K562 (cell line): Measurements from ENCODE around the gene ABCG5. TPM values are rescaled to one million over a fixed set of nuclear protein-coding genes. Genes with fewer than 3 reads are reported as not detected.

Experiments used
- ATAC-seq: fragments of 200-7000 bp; cut with Tn5 transposase; 3 replicates; pipeline ENCODE4 v1.9.1; 2020; ENCODE audit warnings: moderate library complexity
- BruUV-seq: library from RNA; stranded (reverse); fragments of 400-500 nt; replicated peaks from 2 replicates; lab custom pipeline; 2021; lab: Mats Ljungman, UMichigan
- CTCF ChIA-PET: fragments of 300-600 bp; formaldehyde crosslinking; extraction: SDS; loops from one replicate; lab custom pipeline; 2021; ENCODE audit warnings: low intra/inter-chr PET ratio; lab: Yijun Ruan, JAX
- POLR2A ChIA-PET: fragments of 300-600, 350-650 bp; sonication (Branson Sonifier 250); formaldehyde crosslinking; extraction: SDS; loops from one replicate; lab custom pipeline; 2021; ENCODE audit warnings: antibody characterized with exemption, inconsistent platforms; lab: Yijun Ruan, JAX
- DNase-seq, 4 experiments: peaks; one replicate each; pipeline versions ENCODE4 v3.0.0 to v3.0.0-alpha.2; 2011 to 2018; ENCODE audit warnings: low spot score in 3 of 4, mixed read lengths in 3 of 4; ENCODE audit errors: extremely low read depth in 1 of 4
- FAIRE-seq: peaks from 2 replicates; lab custom pipeline; 2011; peaks lifted over from hg19 to GRCh38; lab: Jason Lieb, UNC
- H2AFZ ChIP-seq: 2 replicates; pipeline ENCODE4 v1.6.0; 2011; ENCODE audit warnings: low read depth, low read length, control low read depth, inconsistent platforms
- H3K27ac ChIP-seq: fragments of 200-600 bp; 3 replicates; pipeline ENCODE4 v1.8.0; 2011; ENCODE audit warnings: low read depth, mild to moderate bottlenecking, control low read depth, inconsistent platforms, low read length, moderate library complexity, mixed read lengths; ENCODE audit errors: extremely low read depth
- H3K27me3 ChIP-seq, 2 experiments: fragments of 300-600 bp in 1 of 2; 2 replicates in 1 of 2; 3 replicates in 1 of 2; pipeline versions ENCODE4 v1.6.0 to v1.8.0; 2011; ENCODE audit warnings: inconsistent platforms in 2 of 2, low read length in 2 of 2, mild to moderate bottlenecking in 1 of 2, mixed read lengths in 1 of 2, moderate library complexity in 1 of 2; ENCODE audit not compliant: control insufficient read depth in 2 of 2, insufficient read depth in 2 of 2
- H3K36me3 ChIP-seq: fragments of 300-600 bp; 3 replicates; pipeline ENCODE4 v1.8.0; 2011; ENCODE audit warnings: mild to moderate bottlenecking, low read length, inconsistent platforms; ENCODE audit not compliant: control insufficient read depth, insufficient read depth
- H3K4me1 ChIP-seq, 2 experiments: fragments of 200-600 bp in 1 of 2; replicated peaks in 1 of 2; 2 replicates in 1 of 2; 3 replicates in 1 of 2; pipeline versions ENCODE4 v1.5.1 to v1.8.0; 2011; ENCODE audit warnings: inconsistent platforms in 2 of 2, low read length in 2 of 2, mild to moderate bottlenecking in 1 of 2, mixed read lengths in 1 of 2, moderate library complexity in 1 of 2; ENCODE audit not compliant: control insufficient read depth in 2 of 2, insufficient read depth in 2 of 2
- H3K4me2 ChIP-seq: 2 replicates; pipeline ENCODE4 v1.6.1; 2011; ENCODE audit warnings: low read length, control low read depth, inconsistent platforms, mixed read lengths; ENCODE audit not compliant: insufficient read depth
- H3K4me3 ChIP-seq: fragments of 200-600 bp; sonication (generic), shearing (Covaris generic); 2 replicates; pipeline ENCODE4 v1.5.1; 2016; ENCODE audit warnings: control low read depth, inconsistent platforms
- H3K79me2 ChIP-seq: fragments of 200-600 bp; 3 replicates; pipeline ENCODE4 v1.8.0; 2011; ENCODE audit warnings: low read length, inconsistent platforms; ENCODE audit not compliant: control insufficient read depth, insufficient read depth
- H3K9ac ChIP-seq, 2 experiments: 2 replicates each; pipeline versions ENCODE4 v1.6.0 to v1.6.1; 2011; ENCODE audit warnings: low read depth in 2 of 2, low read length in 2 of 2, control low read depth in 1 of 2, inconsistent platforms in 1 of 2, mild to moderate bottlenecking in 1 of 2, mixed read lengths in 1 of 2; ENCODE audit not compliant: insufficient read depth in 1 of 2
- H3K9me1 ChIP-seq: one replicate; pipeline ENCODE4 v1.6.0; 2011; ENCODE audit warnings: inconsistent platforms, mild to moderate bottlenecking, low read length, moderate library complexity; ENCODE audit not compliant: control insufficient read depth, insufficient read depth
- H3K9me3 ChIP-seq: replicated peaks from 2 replicates; pipeline ENCODE4 v1.5.1; 2011; ENCODE audit warnings: low read depth, low read length, inconsistent platforms; ENCODE audit not compliant: control insufficient read depth, insufficient read depth
- H4K20me1 ChIP-seq: replicated peaks from 2 replicates; pipeline ENCODE4 v1.6.1; 2011; ENCODE audit warnings: low read length, inconsistent platforms, mixed read lengths; ENCODE audit not compliant: control insufficient read depth, insufficient read depth
- ARID1B ChIP-seq: fragments of 450-650 bp; IDR thresholded peaks from 2 replicates; pipeline ENCODE4 v1.6.1; 2016; ENCODE audit warnings: antibody characterized with exemption, mild to moderate bottlenecking, inconsistent platforms
- BDP1 ChIP-seq: IDR thresholded peaks from 3 replicates; pipeline ENCODE4 v1.6.1; 2011; ENCODE audit not compliant: insufficient read length, insufficient read depth
- C11orf30 ChIP-seq: fragments of 450-650 bp; IDR thresholded peaks from 2 replicates; pipeline ENCODE4 v1.6.1; 2016; ENCODE audit warnings: low read depth, mild to moderate bottlenecking
- CHD2 ChIP-seq: IDR thresholded peaks from 2 replicates; pipeline ENCODE4 v1.6.1; 2011; ENCODE audit warnings: low read depth, low read length
- CXXC5 ChIP-seq: fragments of 250-450 bp; sonication (Bioruptor Pico); IDR thresholded peaks from 2 replicates; pipeline ENCODE4 v1.8.0; 2022; ENCODE audit warnings: inconsistent platforms, mild to moderate bottlenecking, moderate library complexity
- FOXJ3 ChIP-seq: sonication (generic); formaldehyde crosslinking; IDR thresholded peaks from 2 replicates; pipeline ENCODE4 v1.4.0; 2020; ENCODE audit warnings: mild to moderate bottlenecking, missing genetic modification reagents
- MXI1 ChIP-seq: IDR thresholded peaks from 2 replicates; pipeline ENCODE4 v1.6.1; 2011; ENCODE audit warnings: low read depth, mild to moderate bottlenecking, improper control_type of control experiment, low read length
- NFE2 ChIP-seq: IDR thresholded peaks from 2 replicates; pipeline ENCODE4 v1.6.1; 2014; ENCODE audit warnings: antibody characterized with exemption, low read depth
- NR2C2 ChIP-seq, 2 experiments: fragments of 200-800 bp in 1 of 2; sonication (Bioruptor generic) in 1 of 2; sonication (generic) in 1 of 2; formaldehyde crosslinking in 1 of 2; IDR thresholded peaks; 2 replicates each; pipeline versions ENCODE4 v1.6.1 to v1.8.0; 2016 to 2022; ENCODE audit warnings: mild to moderate bottlenecking in 1 of 2, missing compliant biosample characterization in 1 of 2, missing genetic modification characterization in 1 of 2, missing genetic modification reagents in 1 of 2
- PHB ChIP-seq: fragments of 250-450 bp; sonication (Bioruptor Pico); IDR thresholded peaks from 2 replicates; pipeline ENCODE4 v1.5.0; 2021
- PTTG1 ChIP-seq: fragments of 450-650 bp; IDR thresholded peaks from 2 replicates; pipeline ENCODE4 v1.6.1; 2016; ENCODE audit warnings: low read depth, mild to moderate bottlenecking, missing genetic modification characterization, missing compliant biosample characterization
- ZNF274 ChIP-seq: IDR thresholded peaks from 2 replicates; pipeline ENCODE4 v1.6.1; 2011; ENCODE audit warnings: low read depth, mild to moderate bottlenecking, low read length, moderate library complexity, borderline replicate concordance
- ZNF551 ChIP-seq: fragments of 250-450 bp; sonication (Bioruptor Pico); IDR thresholded peaks from 2 replicates; pipeline ENCODE4 v1.5.0; 2021; ENCODE audit warnings: mild to moderate bottlenecking, moderate library complexity
- ZNF780A ChIP-seq: fragments of 250-450 bp; sonication (Bioruptor Pico); IDR thresholded peaks from 2 replicates; pipeline ENCODE4 v1.5.0; 2021; ENCODE audit warnings: mild to moderate bottlenecking
- WGBS: fragments of 100-300 bp; shearing (Covaris generic); methylation state at CpG from one replicate; pipeline ENCODE4 v1.1.6; 2016; ENCODE audit warnings: low coverage, mixed read lengths; ENCODE audit not compliant: insufficient coverage; ENCODE audit errors: missing lambda C conversion rate; 5-methylcytosine and 5-hydroxymethylcytosine counted together
- in situ Hi-C: fragments of 300-500 bp; cut with MboI; formaldehyde crosslinking; loops from 4 replicates; pipeline ENCODE4 v1.15.0; 2018; ENCODE audit warnings: inconsistent platforms, mixed read lengths
- intact Hi-C: fragments of 100-400 bp; cut with micrococcal nuclease; formaldehyde crosslinking; loops from 2 replicates; pipeline ENCODE4 v1.14.2; 2022
- polyA plus RNA-seq, 8 experiments: library from polyadenylated mRNA; depleted of rRNA in 4 of 8; stranded (reverse) in 5 of 8; unstranded in 3 of 8; fragments of >200 nt; fragmentation: Nextera tagmentation in 2 of 8; fragmentation: Illumina TruSeq in 1 of 8; extraction: Ambion mirVana in 2 of 8; extraction: Trizol in 1 of 8; gene quantifications; 2 replicates each; pipeline versions ENCODE4 v1.2.1 to v1.2.3, GENCODE V29; 2011 to 2014; ENCODE audit warnings: inconsistent platforms in 1 of 8, missing spikeins in 1 of 8
- total RNA-seq, 7 experiments: library from RNA; depleted of rRNA in 6 of 7; stranded (reverse); fragments of >200 nt in 6 of 7; fragmentation: Illumina TruSeq in 2 of 7; extraction: Trizol in 2 of 7; gene quantifications; 2 replicates each; pipeline versions ENCODE4 v1.2.1 to v1.2.3, GENCODE V29; 2011 to 2021; ENCODE audit warnings: low replicate concordance in 1 of 7
- TF ChIP-seq, protein P1 (sequence below): sonication (generic); formaldehyde crosslinking; IDR thresholded peaks from 2 replicates; pipeline ENCODE4 v1.8.0; 2022; ENCODE audit warnings: mild to moderate bottlenecking, missing genetic modification reagents
- TF ChIP-seq, protein P2 (sequence below): sonication (generic); formaldehyde crosslinking; IDR thresholded peaks from 2 replicates; pipeline ENCODE4 v1.8.1; 2023; ENCODE audit warnings: missing genetic modification reagents, mild to moderate bottlenecking, borderline replicate concordance

The ABCG5 gene
- total and polyA plus RNA-seq, 9 of the 15 experiments (the other 6 are each of a cell fraction or from before 2014, with no cell fraction given) = 0.01 TPM; not detected in 7

DNA sequence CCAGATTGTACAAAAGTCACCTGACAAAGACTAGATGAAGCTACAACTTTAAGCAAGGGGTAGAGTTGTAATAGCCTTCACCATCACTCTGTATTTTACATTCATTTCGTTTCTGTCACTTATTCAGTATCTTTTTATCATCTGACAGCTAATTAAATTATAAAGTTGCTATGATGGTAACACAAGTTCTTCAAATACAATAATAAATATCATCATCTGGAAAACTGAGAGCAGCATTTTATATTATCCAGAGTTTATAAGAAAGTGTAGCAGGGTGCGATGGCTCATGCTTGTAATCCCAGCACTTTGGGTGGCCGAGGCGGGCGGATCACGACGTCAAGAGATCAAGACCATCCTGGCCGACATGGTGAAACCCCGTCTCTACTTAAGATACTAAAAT lies 43.7 kb downstream of the ABCG5 start:
- CTCF ChIA-PET = no interaction called here
- no peak for FAIRE-seq

DNA sequence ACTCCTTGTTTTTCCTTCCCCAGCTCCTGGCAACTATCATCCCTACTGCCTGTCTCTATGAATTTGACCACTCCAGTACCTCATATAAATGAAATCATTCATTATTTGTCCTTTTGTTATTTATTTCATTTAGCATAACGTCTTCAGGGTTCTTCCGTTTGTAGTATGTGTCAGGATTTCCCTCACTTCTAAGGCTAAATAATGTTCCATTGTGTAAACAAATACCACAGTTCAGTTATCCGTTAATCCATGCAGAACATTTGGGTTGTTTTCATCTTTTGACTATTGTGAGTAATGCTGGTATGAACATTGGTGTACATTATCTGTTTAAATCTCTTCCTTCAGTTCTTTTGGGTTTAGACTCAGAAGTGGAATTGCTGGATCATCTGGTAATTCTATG lies 46.0 kb downstream of the ABCG5 start:
- BruUV-seq = no TSS peak
- Histone ChIP-seq H3K9me1 (no peaks in the 10 kb centered on the region), H3K9ac (no peak overlapping the region), H3K27me3 (no peaks in the 10 kb centered on the region), H3K4me3 (no peak overlapping the region), H3K27ac (no peak overlapping the region), H3K36me3 (no peaks in the 10 kb centered on the region; the same call in 2 of the 3 replicates), H3K4me2 (no peak overlapping the region), H4K20me1 (no peaks in the 10 kb centered on the region), H3K9me3 (no peaks in the 10 kb centered on the region), H3K79me2 (no peaks in the 10 kb centered on the region), H2AFZ (no peak overlapping the region), H3K4me1 (no peaks in the 10 kb centered on the region)
- FAIRE-seq = peak; percentile 19
- DNase-seq = no peak
- intact Hi-C loops (no loop called here), in situ Hi-C loops (no loop called here)
- POLR2A ChIA-PET = no interaction called here
- WGBS = 67% methylated on average over 3 of the region's 3 CpGs
- no peak for ATAC-seq
- CTCF ChIA-PET = no interaction called here
- TF ChIP-seq CXXC5 (no peak), C11orf30 (no peak), ARID1B (no peak), FOXJ3 (no peak), PHB (CRISPR knock-in tag) (no peak), CHD2 (no peak)
- TF ChIP-seq, protein P1, sequence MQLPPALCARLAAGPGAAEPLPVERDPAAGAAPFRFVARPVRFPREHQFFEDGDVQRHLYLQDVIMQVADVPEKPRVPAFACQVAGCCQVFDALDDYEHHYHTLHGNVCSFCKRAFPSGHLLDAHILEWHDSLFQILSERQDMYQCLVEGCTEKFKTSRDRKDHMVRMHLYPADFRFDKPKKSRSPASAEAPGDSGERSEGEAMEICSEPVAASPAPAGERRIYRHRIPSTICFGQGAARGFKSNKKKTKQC (CRISPR knock-in tag) = no peak
- TF ChIP-seq, protein P2, sequence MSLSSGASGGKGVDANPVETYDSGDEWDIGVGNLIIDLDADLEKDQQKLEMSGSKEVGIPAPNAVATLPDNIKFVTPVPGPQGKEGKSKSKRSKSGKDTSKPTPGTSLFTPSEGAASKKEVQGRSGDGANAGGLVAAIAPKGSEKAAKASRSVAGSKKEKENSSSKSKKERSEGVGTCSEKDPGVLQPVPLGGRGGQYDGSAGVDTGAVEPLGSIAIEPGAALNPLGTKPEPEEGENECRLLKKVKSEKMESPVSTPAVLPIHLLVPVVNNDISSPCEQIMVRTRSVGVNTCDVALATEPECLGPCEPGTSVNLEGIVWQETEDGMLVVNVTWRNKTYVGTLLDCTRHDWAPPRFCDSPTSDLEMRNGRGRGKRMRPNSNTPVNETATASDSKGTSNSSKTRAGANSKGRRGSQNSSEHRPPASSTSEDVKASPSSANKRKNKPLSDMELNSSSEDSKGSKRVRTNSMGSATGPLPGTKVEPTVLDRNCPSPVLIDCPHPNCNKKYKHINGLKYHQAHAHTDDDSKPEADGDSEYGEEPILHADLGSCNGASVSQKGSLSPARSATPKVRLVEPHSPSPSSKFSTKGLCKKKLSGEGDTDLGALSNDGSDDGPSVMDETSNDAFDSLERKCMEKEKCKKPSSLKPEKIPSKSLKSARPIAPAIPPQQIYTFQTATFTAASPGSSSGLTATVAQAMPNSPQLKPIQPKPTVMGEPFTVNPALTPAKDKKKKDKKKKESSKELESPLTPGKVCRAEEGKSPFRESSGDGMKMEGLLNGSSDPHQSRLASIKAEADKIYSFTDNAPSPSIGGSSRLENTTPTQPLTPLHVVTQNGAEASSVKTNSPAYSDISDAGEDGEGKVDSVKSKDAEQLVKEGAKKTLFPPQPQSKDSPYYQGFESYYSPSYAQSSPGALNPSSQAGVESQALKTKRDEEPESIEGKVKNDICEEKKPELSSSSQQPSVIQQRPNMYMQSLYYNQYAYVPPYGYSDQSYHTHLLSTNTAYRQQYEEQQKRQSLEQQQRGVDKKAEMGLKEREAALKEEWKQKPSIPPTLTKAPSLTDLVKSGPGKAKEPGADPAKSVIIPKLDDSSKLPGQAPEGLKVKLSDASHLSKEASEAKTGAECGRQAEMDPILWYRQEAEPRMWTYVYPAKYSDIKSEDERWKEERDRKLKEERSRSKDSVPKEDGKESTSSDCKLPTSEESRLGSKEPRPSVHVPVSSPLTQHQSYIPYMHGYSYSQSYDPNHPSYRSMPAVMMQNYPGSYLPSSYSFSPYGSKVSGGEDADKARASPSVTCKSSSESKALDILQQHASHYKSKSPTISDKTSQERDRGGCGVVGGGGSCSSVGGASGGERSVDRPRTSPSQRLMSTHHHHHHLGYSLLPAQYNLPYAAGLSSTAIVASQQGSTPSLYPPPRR (CRISPR knock-in tag) = no peak

More for the DNA sequence above, 43.7 kb downstream of the ABCG5 start:
- DNase-seq (no peak), ATAC-seq (no peak)
- POLR2A ChIA-PET = interaction anchor here (0.6 kb wide), 1 partner anchor 1491 kb away, joined by 3 read pairs; no protein-coding TSS in a partner anchor
- H3K27ac ChIP-seq = no peak overlapping the region
- 73% methylated on average over 8 of the region's 9 CpGs for WGBS
- H3K4me1 ChIP-seq = no peaks in the 10 kb centered on the region
- no peak overlapping the region for H2AFZ ChIP-seq
- H3K79me2 ChIP-seq = no peaks in the 10 kb centered on the region
- H3K4me3 ChIP-seq = no peak overlapping the region
- H3K27me3 ChIP-seq = no peaks in the 10 kb centered on the region
- H3K9ac ChIP-seq = no peak overlapping the region
- intact Hi-C loops (no loop called here), in situ Hi-C loops (no loop called here)
- no peaks in the 10 kb centered on the region for H4K20me1 ChIP-seq
- H3K9me3 ChIP-seq = no peaks in the 10 kb centered on the region
- no TSS peak for BruUV-seq
- no peak overlapping the region for H3K4me2 ChIP-seq
- H3K9me1 ChIP-seq = no peaks in the 10 kb centered on the region
- H3K36me3 ChIP-seq = no peaks in the 10 kb centered on the region; the same call in 2 of the 3 replicates
- TF ChIP-seq ZNF780A (CRISPR knock-in tag) = no peak
- TF ChIP-seq MXI1 = no peak
- TF ChIP-seq ZNF551 (CRISPR knock-in tag) = no peak
- no peak for TF ChIP-seq NFE2
- no peak for TF ChIP-seq BDP1
- TF ChIP-seq PTTG1 (tag) = no peak
- no peak for TF ChIP-seq ZNF274
- no peak for TF ChIP-seq NR2C2 (CRISPR knock-in tag; IDR thresholded peaks at IDR 0.05)
- no peak for TF ChIP-seq NR2C2 (tag; IDR thresholded peaks at IDR 0.05)
- TF ChIP-seq, all 486 proteins: peak for 0
